ENCODE measurements around the gene RPL28. TPM values are rescaled to one million over a fixed set of nuclear protein-coding genes. Genes with fewer than 3 reads are reported as not detected.

Gene RPL28
- total RNA-seq, 4 donors from 2014 or later: 466 to 875 (median 590) TPM

GRCh38 chr19:55346725-55347441, 38.8 kb upstream of the RPL28 start:
- intact Hi-C loops (cut with DNase I; ENCODE audit: low total_unique reads): no loop called here
- TF ChIP-seq POLR2A (IDR thresholded peaks at IDR 0.05) (no peak), CTCF (IDR thresholded peaks at IDR 0.05) (no peak)
- H3K4me3 ChIP-seq (ENCODE audit: low read depth, poor library complexity, severe bottlenecking): no peak overlapping the region
- no peak for DNase-seq (ENCODE audit: low spot score in 2 of 2)
- 75 to 85% methylated on average over 37 to 39 of the region's 41 CpGs for WGBS, 2 donors

- intact Hi-C loops (cut with DNase I; ENCODE audit: low total_unique reads): no loop called here
- TF ChIP-seq POLR2A (IDR thresholded peaks at IDR 0.05): no peak
- no peak for TF ChIP-seq CTCF (IDR thresholded peaks at IDR 0.05)
- H3K4me3 ChIP-seq (ENCODE audit: low read depth, poor library complexity, severe bottlenecking): no peak overlapping the region
- WGBS, 2 donors: 87 to 89% methylated on average over 4 to 10 of the region's 10 CpGs
- no peak for DNase-seq (ENCODE audit: low spot score in 2 of 2)
These were observed 38.2 kb upstream of the RPL28 start for GRCh38 chr19:55347442-55348009.

GRCh38 chr19:55348317-55349034, 37.3 kb upstream of the RPL28 start:
- WGBS, 2 donors: 77 to 78% methylated on average over 22 of the region's 22 CpGs
- intact Hi-C loops (cut with DNase I; ENCODE audit: low total_unique reads): no loop called here
- H3K4me3 ChIP-seq (ENCODE audit: low read depth, poor library complexity, severe bottlenecking): no peak overlapping the region
- DNase-seq (ENCODE audit: low spot score in 2 of 2): no peak
- no peak for TF ChIP-seq CTCF (IDR thresholded peaks at IDR 0.05)
- TF ChIP-seq POLR2A (IDR thresholded peaks at IDR 0.05): no peak

GRCh38 chr19:55350620-55351315, 35.0 kb upstream of the RPL28 start:
- DNase-seq (ENCODE audit: low spot score in 2 of 2): no peak
- intact Hi-C loops (cut with DNase I; ENCODE audit: low total_unique reads): no loop called here
- no peak for TF ChIP-seq POLR2A (IDR thresholded peaks at IDR 0.05)
- TF ChIP-seq CTCF (IDR thresholded peaks at IDR 0.05): no peak
- WGBS, 2 donors: 67 to 71% methylated on average over 11 of the region's 11 CpGs
- H3K4me3 ChIP-seq (ENCODE audit: low read depth, poor library complexity, severe bottlenecking): no peak overlapping the region

- WGBS, 2 donors: 49 to 87% methylated on average over 6 of the region's 6 CpGs
- TF ChIP-seq CTCF (IDR thresholded peaks at IDR 0.05): no peak
- TF ChIP-seq POLR2A (IDR thresholded peaks at IDR 0.05): no peak
- intact Hi-C loops (cut with DNase I; ENCODE audit: low total_unique reads): no loop called here
- DNase-seq (ENCODE audit: low spot score in 2 of 2): no peak
- no peak overlapping the region for H3K4me3 ChIP-seq (ENCODE audit: low read depth, poor library complexity, severe bottlenecking)
These were observed 33.7 kb upstream of the RPL28 start for GRCh38 chr19:55352040-55352439.
